Measurements from ENCODE around the gene CPNE1.
"Not testable (repeated sequence)": the region's sequence is repeated elsewhere in the genome, so short reads cannot be mapped to it uniquely, and the experiment has no call there.

Gene CPNE1

DNA sequence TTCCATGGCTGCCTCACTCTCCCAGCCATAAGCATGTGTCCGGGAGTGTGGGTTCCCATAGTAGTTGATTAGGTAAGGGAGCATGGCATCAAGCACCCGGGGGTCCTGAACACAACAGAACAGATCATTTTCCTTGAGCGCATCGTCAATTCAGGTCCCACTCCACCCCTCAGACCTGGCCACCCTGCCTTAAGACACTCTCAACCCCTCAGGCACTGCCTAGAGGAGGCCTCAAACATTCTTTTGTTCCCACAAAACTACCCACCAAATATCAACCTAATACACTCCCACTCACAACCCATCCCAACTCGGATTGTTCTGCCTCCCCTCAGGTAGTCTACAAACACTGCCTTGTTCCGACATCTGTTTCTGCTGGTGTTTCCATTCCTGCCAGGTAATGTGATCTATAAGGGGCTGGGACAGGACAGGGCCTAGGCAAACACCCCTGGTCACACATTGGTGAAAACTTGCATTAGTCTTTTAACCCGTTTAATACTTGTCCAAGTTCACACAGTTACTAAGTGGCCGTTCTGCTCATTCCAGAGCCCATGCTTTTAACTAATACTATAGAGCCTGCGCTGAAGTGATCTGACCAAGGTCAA, 33.1 kb upstream of the CPNE1 start:
- no peak for DNase-seq

DNA sequence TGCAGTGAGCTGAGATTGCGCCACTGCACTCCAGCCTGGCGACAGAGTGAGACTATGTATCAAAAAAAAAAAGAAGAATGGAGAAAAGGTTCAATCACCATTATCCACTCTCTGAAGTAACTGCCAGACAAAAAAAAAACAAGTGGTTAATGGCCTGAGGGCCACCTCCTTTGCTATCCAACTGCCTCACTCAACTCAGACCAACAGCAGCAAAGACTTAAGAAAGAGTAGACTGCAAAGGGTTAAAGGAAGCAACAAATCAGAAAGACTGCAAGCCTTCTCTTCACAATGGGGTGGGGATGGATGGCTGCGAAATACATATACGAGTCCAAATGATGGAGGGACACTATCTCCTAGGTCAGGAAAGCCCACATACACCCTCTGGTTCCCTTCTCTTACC, 31.3 kb upstream of the CPNE1 start:
- DNase-seq = no peak

DNA sequence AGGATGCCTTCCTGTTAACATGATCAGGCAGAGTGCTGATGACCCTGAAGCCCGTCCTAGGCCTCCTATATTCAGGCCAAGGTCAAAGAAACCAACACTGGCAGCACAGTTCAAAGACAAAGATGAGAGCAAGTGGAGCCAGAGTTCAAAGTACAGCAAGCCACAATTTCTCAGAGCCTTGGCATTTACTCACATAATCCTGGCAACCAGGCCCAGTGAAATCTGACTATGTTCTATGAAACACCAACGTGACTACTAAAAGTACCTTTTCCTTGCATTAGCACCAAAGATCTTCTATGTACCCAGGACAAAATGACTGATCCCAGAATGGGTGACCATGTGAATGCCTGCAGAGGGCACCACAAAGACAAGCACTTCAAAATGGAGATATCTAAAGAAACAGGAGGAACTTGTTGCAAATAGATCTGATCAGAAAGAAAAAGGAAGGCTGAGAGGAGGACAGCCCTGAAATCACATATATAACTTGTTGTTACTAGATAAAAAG, 30.6 kb upstream of the CPNE1 start:
- DNase-seq = no peak

DNA sequence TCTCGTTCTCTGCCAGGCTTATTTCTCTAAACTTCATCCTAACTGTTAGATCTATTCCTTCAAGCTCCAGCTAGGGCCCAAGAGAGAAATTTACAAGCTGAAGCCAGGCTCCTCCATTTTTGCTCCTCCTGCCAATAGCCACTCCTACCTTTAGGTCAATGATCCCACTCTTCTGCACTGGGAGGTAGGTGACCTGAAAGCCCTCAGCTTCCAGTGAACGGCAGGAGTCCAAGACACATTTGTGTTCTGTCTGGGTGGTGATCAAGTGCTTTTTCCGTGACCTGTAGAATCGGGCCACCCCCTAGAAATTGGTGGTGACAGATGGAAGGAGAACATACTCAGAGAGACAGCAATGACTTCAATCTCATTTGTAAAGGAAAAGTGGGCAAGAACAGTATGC, 25.6 kb upstream of the CPNE1 start:
- no peak for DNase-seq

DNA sequence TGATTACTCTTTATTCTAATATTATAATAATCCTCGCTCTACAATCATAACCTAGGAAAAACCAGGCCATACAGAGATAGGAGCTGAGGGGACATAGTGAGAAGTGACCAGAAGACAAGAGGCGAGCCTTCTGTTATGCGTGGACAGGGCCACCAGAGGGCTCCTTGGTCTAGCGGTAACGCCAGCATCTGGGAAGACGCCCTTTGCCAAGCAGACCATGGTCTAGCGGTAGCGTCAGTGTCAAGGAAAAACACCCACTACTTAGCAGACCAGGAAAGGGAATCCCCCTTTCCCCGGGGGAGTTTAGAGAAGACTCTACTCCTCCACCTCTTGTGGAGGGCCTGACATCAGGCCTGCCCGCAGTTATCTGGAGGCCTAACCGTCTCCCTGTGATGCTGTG, 22.2 kb upstream of the CPNE1 start:
- not testable (repeated sequence) for DNase-seq

DNA sequence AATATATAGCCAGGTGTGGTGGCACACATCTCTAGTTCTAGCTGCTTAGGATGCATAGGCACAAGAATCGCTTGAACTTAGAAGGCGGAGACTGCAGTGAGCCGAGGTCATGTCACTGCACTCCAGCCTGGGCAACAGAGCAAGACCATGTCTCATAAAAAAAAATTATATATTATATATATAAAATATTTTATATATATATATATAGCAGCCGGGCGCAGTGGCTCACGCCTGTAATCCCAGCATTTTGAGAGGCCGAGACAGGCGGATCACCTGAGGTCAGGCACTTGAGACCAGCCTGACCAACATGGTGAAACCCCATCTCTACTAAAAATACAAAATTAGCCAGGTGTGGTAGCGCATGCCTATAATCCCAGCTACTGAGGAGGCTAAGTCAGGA, 20.7 kb upstream of the CPNE1 start:
- not testable (repeated sequence) for DNase-seq

DNA sequence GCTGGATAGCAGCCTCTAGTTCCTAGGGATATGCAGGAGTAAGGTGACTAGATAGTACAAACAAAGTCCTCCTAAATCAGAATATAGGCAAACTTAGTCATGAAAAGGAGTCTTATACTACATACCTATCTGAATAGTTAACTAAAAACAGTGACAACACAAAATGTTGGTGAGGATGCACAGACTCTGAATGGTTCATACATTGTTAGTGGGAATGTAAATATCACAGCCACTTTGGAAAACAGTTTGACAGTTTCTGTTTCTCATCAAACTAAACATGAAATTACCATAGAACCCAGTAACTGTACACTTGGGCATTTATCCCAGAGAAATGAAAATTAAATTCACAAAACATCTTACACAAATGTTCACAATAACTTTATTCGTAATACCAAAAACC, 17.3 kb upstream of the CPNE1 start:
- no peak for DNase-seq

DNA sequence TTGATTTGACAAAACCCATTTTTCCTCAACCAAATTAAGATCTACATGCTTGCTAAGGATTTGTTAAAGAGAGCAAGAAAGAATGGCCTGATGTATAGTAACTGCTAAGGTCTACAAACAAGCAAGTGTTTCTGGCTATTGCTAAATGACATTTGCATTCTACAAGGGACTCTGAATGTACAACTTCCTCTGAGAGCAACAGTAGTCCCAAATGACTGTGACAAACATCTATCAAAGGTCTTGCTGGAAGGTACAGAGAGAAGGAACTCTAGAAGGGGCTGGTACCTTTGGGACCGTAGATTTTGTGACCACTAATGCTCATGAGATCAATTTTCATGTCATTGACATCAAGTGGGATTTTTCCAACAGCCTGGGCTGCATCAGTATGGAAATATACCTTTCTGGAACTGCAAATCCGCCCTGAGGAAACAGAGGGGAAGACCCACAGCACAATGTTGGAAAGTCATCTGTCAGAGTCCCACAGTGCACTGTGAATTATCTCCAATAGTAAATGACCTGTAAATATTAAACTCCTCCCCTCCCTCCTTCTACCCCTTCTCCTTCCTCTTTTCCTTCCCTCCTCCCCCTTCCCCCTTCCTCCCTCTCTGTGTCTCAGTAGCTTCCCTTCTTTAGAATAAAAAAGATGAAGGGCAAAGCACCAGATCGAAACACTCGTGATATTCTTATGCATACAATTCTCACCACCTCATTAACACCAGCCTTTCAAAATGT, 15.9 kb upstream of the CPNE1 start:
- peak; percentile 39 to 62 for DNase-seq

DNA sequence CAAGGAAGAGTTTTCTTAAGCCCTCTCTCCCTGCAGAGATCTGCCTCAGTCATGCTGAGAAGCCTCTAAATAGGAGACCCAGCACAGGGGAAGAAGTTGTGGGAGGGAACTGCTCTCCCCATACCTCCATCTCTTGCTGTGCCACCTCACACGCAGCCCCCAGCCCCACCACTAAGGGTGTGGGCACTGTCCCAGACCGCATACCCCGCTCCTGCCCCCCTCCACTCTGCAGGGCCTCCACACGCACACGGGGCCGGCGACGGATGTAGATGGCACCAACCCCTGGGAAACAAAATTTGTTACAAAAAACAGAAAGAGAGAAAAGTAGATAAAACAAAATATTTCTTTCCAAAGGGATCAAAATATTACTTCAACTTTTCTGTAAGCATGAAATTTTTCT, 10.2 kb upstream of the CPNE1 start:
- no peak for DNase-seq

DNA sequence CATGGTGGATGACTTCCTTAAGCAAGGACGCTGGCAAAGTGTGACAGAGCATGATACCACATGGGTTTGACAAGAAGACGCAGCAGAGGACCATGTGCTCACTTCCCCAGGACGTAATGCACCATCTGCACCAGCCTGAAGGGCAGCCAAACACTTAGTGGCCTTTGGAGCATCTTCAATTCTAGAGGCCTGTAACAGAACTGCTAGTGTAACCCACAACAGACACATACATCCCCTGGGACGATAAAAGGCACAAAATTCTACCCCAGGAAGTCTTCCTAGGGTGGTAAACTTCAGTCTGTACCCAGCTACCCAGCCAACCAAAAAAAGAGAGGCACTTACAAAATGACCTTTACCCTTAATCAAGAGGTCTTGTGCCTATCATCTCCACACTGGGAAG, 9.2 kb upstream of the CPNE1 start:
- DNase-seq = no peak

DNA sequence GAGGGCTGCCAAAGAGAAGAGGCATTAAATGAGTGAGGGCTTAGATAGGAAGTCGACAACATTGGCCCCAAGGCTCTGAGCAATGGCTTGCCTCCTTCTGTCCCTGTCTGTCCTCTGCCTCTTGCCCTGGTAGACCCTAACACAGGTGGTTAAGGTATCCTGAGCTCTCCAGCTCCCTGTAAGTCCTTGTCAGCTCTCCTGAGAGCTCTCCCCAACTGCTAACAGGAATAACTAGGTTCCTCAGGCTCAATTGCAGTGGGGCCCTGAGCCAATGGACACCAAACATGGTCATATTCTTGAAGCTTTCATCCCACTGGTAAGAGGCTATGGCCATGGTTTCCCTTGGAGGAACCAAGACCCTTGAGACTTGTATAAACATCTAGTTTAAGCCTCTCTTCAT, 5.0 kb upstream of the CPNE1 start:
- DNase-seq = no peak

DNA sequence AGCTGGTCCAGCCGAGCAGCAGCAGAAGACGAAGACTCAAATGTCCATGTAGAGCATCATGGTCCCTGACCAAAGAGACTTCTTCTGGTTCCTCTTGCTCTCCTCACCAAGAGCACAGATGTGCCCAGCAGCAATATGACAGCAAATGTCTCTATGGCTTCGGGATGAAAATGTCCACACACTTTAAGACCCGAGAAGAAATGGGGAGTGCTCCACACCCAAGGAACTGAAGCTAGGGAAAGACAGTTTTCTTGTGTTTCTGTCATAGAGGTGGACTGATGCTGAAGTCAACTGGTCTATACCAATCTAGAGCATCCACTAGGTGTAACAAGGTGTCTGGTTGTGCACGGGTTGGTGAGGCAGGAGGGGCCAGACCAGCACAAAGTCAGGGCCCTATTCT, 4.5 kb upstream of the CPNE1 start:
- no peak for DNase-seq

DNA sequence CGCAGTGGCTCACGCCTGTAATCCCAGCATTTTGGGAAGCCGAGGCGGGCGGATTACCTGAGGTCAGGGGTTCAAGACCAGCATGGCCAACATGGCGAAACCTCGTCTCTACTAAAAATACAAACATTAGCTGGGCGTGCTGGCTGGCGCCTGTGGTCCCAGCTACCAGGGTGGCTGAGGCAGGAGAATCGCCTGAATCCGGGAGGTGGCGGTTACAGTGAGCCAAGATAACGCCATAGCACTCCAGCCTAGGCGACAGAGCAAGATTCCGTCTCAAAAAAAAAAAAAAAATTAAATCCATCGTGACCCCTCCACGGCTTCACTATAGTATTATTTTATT, 1.2 kb upstream of the CPNE1 start:
- no peak for DNase-seq

DNA sequence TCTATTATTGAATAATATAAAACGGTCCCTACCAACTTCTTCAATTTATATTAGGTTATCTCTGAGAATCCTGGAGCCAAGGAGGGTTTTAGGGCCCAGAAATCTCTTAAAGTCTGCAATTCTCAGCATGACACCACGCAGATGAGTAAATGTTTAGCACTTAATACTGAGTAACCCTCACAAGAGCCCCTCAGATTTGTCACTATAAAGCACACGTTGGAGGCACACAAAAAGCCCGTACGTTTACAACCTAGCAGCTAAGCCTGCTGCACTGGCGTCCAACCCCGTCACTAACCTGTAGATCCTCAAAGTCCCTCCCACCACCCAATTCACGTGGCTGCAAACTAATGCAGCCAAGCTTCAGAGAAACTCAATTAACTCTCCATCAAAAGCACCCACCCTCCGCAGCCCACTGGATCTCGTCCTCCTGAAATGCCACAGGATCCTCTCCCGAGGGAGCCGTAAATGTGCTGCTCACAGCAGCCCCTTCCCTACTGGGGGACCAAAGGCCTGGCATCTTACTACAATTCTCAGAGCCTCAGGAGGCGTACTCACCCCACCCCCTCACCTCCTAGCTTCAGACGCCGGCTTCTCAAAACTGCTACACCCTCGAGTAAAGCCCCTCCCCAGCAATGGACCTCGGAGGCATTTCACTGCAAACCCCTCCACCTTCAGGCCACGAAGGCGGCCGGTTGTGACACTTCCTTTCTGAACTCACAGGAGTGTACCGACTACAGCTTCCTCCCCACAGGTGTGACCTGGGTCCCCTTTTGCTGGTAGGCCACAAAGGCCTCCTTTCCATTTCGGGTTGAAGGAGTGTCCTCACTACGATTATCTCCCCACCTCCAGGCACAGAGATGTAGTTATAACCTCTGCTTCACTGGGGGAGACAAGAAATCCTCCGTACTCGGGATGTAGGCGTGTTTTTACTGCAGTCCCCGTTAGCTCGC, 909 bp downstream of the CPNE1 start:
- DNase-seq = peak in 1 of 2 donors; percentile 23

DNA sequence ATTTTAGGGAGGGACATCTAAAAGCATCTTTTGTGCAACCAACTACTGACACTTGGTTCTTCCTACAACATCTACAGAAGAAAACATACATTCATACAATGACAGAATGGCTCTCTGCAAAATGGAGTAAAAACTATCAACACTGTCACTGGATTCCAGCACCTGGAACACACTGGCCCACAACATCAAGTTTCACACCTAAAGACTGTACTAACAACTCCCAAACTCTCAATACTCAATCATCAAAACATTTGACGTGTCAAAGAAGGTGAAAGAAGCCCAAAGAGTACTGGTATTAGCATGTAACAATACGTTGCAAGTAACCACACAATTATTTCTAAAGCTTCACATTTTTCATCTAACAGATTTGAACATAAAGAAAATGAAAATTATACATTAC, 2.1 kb downstream of the CPNE1 start:
- DNase-seq = no peak

DNA sequence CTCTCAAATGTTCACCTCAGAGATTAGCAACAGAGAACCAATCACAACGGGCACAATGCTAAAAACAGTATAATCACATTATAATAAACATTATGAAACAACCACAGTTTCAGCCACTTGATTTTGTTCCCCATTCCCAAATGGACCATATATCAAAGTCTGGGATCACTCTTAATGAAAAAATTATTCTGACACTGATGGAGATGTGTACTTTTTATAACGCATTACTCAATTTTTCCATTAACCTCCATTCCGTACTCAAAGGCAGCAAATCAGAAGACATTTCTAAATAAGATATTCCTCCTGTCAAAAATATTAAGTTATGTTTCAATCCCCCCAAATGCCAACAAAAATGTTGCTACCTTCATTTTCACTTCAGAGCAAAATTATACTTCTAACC, 2.8 kb downstream of the CPNE1 start:
- DNase-seq = no peak

DNA sequence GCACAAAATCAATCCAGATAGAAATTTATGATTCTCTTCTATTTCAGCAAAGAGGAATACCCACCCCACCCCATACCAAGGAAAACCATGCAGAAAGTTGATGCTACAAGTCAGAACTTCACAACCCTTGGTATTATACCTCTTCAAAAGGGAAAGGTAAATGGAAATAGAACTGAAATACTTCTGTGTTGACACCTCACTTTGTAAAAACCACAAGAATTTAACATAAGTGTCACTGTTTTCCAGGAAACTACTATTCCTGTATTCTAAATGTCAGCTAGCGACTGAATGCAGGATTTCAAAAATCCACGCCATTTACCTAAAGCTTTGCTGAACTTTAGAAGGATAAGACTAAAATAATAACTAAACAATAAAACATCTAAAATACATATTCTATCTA, 3.6 kb downstream of the CPNE1 start:
- no peak for DNase-seq

DNA sequence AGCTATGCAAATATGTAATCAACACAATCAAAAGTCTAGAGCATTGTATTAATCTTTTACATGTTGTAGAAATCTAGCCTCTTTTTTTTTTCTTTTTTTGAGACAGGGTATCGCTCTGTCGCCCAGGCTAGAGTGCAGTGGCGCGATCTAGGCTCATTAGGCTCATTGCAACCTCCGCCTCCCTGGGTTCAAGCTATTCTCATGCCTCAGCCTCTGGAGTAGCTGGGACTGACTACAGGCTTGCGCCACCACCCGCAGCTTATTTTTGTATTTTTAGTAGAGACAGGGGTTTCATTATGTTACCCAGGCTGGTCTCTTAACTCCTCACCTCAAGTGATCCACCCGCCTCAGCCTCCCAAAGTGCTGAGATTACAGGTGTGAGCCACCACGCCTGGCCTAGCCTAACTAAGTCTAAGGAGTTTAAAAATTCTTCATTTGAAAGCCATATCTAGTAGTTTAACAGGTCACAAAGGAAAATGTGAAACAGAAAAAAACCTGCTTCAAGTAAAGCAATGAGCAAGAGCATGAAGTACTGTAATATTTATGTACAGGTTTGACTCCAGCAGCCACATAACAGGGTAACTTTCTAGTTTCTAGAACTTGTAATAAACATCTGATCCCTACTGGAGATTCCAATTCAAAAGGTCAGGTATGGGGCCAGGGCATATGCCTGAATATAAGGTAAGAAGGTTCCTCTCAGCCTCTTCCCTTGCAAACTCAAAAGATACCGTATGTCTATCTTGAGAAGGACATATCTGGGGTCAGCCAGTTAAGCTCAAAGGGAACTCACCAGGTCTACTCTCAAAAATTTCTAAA, 4.4 kb downstream of the CPNE1 start:
- no peak for DNase-seq

DNA sequence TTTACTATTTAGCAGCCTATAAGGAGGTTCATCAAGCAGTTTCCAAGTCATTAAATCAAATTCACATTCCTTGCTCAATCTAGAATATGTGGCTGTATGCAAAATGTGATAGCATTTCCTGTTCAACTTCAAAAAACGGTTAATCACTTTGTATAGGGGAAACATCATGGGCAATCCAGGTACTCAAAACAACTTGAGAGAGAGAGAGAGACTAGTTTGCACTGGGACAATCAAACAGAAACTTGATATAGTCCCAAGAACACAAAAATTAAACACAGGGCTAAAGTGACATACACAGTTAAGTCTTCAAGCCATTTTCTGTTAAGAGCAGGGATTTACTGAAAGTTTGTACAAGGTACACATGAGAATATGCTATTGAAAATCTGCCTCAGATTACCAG, 7.4 kb downstream of the CPNE1 start:
- no peak for DNase-seq

DNA sequence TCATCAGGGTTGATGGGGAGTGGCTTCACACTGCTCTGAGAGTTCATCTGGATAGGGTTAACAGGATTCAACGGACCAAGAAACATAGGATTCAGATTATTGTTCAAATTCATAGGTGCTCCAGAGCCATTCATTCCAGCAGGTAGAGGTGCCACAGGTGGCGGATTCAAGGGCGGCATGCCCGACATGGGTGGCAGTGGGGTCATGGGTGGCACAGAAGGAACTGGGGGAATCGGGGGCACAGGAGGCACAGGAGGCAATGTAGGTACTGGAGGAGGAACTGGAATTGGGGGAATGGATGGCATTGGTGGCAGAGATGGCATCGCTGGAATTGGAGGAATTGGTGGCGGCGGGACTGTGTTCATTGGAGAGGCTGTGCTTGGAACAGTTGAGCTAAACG, 10.3 kb downstream of the CPNE1 start:
- DNase-seq = no peak

DNA sequence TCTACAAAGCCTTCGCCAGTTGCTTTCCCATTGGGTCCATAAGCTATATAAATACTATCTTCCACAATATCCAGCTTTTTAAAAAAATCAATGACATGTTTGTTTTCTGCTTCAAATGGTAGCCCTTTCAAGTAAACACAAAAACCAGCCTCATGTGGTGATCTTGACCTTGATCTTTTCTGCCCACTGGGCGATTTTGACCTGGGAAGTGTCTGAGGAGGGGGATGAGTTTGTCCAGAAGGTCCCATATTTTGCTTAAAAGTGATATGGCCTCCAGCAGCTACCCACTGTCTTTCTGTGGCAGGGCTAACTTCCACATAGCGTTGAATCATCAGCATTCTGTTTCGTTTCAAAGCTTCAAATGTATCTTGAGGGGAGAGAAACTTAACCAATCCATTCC, 10.8 kb downstream of the CPNE1 start:
- no peak for DNase-seq

DNA sequence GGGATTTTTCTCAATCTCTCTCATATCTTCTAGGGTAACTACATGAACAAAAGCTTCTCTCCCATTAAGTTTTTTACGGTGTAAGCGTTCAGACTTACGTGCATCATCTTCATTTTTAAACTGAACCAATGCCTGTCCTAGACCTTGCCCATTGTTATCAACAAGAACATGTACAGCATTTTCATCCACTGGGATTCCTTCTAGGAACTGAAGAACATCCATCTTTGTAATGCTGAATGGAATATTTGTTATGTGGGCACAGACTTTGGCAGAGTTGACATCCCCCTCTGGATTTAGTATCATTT, 11.3 kb downstream of the CPNE1 start:
- no peak for DNase-seq
